GM13977 (cell line): ENCODE measurements around the gene S100A2.
"Not testable (repeated sequence)": the region's sequence is repeated elsewhere in the genome, so short reads cannot be mapped to it uniquely, and the experiment has no call there.

Experiments
- DNase-seq: peaks from one replicate; pipeline ENCODE4 v3.0.0; 2012; ENCODE audit warnings: low spot score
- in situ Hi-C: fragments of 300-500 bp; cut with MboI; formaldehyde crosslinking; loops from one replicate; pipeline ENCODE4 v1.12.0; 2022; ENCODE audit warnings: low sequenced_read_pairs, low pct_unique_long_range_greater_than_20kb, mixed read lengths, inconsistent platforms; ENCODE audit not compliant: unreplicated experiment
- TF ChIP-seq, protein P1 (sequence below): IDR thresholded peaks from 2 replicates; pipeline ENCODE4 v1.5.1; 2012; ENCODE audit warnings: mild to moderate bottlenecking, control low read depth; ENCODE audit not compliant: insufficient read depth; ENCODE audit errors: extremely low read depth, missing control alignments

Gene S100A2

DNA sequence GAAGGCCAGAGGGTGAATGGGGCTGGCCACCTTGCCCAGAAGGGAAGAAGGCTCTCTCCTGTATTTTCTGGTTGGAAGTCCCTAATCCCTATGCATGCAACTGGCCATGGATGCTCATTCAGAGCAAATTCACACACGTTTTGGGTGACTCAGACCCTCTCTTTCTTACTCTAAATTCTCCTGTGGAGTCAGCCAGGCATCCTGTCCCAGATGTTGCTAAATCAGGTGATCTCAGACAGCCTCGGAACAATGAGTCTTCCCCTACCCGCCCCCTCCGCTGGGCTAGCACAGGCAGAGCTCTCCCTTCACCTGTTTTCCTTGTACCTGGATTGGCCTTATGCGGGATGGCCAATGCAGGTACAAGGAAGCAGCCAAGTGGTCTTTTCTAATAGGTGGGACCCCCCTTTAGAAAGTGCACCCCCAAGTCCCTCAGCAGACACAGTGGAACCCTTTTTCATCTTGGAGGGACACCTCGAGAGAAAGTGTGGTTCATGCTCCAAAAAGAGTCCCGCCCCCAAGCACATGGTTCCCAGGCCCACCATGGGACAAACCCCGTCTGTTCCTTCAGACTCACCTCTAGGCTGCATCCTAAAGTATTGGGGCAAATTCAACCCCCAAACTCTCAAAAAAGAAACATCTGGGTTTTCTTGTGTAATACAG, 38.5 kb downstream of the S100A2 start:
- DNase-seq = no peak
- in situ Hi-C loops = no loop called here
- TF ChIP-seq, protein P1, sequence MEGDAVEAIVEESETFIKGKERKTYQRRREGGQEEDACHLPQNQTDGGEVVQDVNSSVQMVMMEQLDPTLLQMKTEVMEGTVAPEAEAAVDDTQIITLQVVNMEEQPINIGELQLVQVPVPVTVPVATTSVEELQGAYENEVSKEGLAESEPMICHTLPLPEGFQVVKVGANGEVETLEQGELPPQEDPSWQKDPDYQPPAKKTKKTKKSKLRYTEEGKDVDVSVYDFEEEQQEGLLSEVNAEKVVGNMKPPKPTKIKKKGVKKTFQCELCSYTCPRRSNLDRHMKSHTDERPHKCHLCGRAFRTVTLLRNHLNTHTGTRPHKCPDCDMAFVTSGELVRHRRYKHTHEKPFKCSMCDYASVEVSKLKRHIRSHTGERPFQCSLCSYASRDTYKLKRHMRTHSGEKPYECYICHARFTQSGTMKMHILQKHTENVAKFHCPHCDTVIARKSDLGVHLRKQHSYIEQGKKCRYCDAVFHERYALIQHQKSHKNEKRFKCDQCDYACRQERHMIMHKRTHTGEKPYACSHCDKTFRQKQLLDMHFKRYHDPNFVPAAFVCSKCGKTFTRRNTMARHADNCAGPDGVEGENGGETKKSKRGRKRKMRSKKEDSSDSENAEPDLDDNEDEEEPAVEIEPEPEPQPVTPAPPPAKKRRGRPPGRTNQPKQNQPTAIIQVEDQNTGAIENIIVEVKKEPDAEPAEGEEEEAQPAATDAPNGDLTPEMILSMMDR = no peak

DNA sequence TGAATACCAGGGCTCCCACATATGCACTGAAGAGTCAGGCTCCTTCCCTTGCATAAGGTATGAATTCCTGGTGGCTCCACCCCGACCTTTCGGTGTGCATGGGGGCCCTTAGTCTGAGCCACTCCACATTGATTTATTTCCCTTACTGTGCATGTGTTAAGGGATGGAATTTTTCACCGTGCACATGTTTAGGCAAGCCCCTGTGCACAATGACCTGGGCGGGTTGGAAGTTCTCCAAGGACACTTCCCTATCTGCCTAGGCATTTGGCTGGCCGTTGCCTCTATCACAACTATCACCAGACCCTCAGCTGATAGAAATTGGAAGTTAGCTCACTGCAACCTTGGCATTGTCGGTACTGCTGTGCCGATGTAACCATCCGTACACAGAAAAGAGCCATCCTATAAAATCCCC, 39.5 kb downstream of the S100A2 start:
- in situ Hi-C loops = no loop called here
- TF ChIP-seq, protein P1 = no peak
- DNase-seq = no peak

DNA sequence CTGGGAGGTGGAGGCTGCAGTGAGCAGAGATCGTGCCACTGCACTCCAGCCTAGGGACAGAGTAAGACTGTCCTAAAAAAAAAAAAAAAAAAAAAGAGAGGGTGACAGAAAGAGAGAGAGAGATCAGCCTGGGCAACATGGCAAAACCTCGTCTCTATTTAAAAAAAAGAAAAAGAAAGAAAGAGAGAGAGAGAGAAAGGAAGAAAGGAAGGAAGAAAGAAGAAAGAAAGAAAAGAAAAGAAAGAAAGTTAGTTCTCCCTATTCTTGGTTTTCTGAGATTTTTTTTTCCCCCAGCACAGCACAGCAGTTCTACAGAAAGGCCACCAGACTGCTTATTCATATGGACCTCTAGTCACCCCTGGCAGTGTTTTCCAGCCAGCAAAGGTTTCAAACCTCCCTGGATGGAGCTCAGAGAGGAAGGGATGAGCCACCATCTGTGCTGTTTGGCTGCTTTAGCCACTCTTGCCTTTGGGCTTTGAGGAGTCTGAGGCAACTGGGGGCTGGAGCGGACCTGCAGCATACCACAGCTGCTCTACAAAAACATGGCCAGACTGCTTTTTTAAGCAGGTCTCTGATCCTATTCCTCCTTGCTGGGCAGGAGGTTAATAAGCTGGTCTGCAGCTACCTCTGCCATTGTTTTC, 40.4 kb downstream of the S100A2 start:
- DNase-seq = no peak
- TF ChIP-seq, protein P1 = no peak
- in situ Hi-C loops = no loop called here

DNA sequence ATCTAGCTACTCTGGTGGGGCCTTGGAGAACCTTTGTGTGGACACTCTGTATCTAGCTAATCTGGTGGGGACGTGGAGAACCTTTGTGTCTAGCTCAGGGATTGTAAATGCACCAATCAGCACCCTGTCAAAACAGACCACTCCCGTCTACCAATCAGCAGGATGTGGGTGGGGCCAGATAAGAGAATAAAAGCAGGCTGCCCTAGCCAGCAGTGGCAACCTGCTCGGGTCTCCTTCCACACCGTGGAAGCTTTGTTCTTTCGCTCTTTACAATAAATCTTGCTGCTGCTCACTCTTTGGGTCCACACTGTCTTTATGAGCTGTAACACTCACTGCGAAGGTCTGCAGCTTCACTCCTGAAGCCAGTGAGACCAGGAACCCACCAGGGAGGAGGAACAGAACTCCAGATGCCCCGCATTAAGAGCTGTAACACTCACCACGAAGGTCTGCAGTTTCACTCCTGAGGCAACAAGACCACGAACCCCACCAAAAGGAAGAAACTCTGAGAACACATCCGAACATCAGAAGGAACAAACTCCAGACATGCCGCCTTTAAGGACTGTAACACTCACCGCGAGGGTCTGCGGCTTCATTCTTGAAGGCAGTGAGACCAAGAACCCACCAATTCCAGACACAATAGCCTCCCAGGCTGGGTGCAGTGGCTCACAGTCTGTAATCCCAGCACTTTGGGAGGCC, 43.1 kb downstream of the S100A2 start:
- in situ Hi-C loops = loop anchor here (25.0 kb wide), 1 partner anchor 465 kb away; the partner anchor contains the start of genes JTB, RAB13 and RPS27
- DNase-seq = not testable (repeated sequence)

DNA sequence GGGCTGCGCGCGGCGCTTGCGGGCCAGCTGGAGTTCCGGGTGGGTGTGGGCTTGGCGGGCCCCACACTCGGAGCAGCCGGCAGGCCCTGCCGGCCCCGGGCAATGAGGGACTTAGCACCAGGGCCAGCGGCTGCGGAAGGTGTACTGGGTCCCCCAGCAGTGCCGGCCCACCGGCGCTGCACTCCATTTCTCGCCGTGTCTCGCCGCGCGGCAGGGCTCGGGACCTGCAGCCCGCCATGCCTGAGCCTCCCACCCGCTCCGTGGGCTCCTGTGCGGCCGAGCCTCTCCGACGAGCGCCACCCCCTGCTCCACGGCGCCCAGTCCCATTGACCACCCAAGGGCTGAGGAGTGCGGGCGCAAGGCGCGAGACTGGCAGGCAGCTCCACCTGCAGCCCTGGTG, 43.8 kb downstream of the S100A2 start:
- not testable (repeated sequence) for DNase-seq
- in situ Hi-C loops = loop anchor here (25.0 kb wide), 1 partner anchor 465 kb away; the partner anchor contains the start of genes JTB, RAB13 and RPS27

DNA sequence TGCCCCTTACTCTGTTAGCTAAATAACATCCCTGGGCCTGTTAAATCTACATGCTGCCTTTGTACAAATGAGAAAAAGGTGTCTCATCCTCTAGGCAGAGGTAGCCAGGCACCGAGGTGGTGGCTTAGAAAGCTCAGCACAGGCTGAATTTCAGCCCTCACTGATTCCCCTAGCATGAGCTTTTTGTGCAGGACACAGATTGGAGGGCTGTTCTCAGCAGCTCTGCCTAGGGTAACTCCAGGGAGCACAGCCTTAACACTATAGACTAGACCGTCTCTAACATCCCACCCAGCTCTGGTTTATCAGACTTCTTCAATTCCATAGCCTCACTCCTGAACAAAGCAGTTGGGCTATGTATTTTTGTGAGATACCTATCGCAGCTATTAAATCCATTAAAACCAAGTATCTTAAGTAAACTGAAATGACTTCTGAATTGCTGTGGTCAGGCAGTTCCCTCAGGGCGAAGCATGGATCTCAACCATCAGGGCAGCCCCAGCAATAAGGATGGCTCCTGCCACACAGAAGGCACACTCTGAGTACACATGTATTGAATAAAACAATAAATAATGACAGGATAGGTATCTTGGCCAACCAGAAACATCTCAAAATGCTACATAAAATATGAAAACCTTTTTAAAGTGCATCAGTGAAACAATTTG, 44.7 kb downstream of the S100A2 start:
- DNase-seq = no peak
- TF ChIP-seq, protein P1 = no peak
- in situ Hi-C loops = loop anchor here (25.0 kb wide), 1 partner anchor 466 kb away; the partner anchor contains the start of genes JTB, RAB13 and RPS27

DNA sequence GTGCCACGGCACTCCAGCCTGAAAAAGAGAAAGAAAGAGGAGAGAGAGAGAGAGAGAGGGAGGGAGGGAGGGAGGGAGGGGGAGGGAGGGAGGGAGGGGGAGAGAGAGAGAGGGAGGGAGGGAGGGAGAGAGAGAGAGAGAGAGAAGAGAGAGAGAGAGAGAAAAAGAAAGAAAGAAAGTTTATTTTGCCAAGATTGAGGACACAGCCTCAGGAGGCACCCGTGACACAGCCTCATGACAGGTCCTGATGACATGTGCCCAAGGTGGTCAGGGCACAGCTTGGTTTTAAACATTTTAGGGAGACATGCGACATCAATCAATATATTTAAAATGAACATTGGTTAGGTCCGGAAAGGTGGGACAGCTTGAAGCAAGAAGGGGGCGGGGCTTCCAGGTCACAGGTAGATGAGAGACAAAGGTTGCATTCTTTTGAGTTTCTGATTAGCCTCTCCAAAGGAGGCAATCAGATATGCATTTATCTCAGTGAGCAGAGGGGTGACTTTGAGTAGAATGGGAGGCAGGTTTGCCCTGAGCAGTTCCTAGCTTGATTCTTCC, 45.4 kb downstream of the S100A2 start:
- in situ Hi-C loops = loop anchor here (25.0 kb wide), 1 partner anchor 467 kb away; the partner anchor contains the start of genes JTB, RAB13 and RPS27
- DNase-seq = not testable (repeated sequence)
